PFSK-1 (cell line): Measurements from ENCODE around the gene CPA4.

Experiments used
- FOXP2 ChIP-seq: optimal IDR thresholded peaks from 2 replicates; pipeline ENCODE3; 2011; ENCODE audit warnings: borderline replicate concordance, control low read depth, inconsistent platforms; ENCODE audit not compliant: insufficient read depth; ENCODE audit errors: extremely low read length, extremely low read depth
- POLR2AphosphoS5 ChIP-seq: IDR thresholded peaks from 2 replicates; pipeline ENCODE4 v1.6.1; 2012; ENCODE audit warnings: low read depth, mild to moderate bottlenecking, control low read depth, low read length, moderate library complexity
- REST ChIP-seq, 2 experiments: IDR thresholded peaks; 2 replicates each; pipeline versions ENCODE4 v1.6.1 to v1.8.0; 2011 to 2012; ENCODE audit warnings: low read depth in 2 of 2, low read length in 2 of 2, control low read depth in 1 of 2, inconsistent platforms in 1 of 2, mild to moderate bottlenecking in 1 of 2, moderate library complexity in 1 of 2; ENCODE audit not compliant: insufficient read depth in 1 of 2
- SIN3A ChIP-seq: IDR thresholded peaks from 2 replicates; pipeline ENCODE4 v1.6.1; 2012; ENCODE audit warnings: mild to moderate bottlenecking, low read length, moderate library complexity, borderline replicate concordance; ENCODE audit not compliant: insufficient read depth
- TAF1 ChIP-seq: IDR thresholded peaks from 2 replicates; pipeline ENCODE4 v1.6.1; 2012; ENCODE audit warnings: low read length, control low read depth, borderline replicate concordance; ENCODE audit not compliant: insufficient read depth

CPA4 gene

GRCh38 chr7:130334274-130334673 is 41.3 kb downstream of the CPA4 start:
- TF ChIP-seq TAF1 (no peak), POLR2AphosphoS5 (no peak), SIN3A (no peak), REST (IDR thresholded peaks at IDR 0.05; ENCODE audit: insufficient read depth in 1 of 2, low read depth in 2 of 2, low read length in 2 of 2) (no peak), FOXP2 (no peak)

DNA sequence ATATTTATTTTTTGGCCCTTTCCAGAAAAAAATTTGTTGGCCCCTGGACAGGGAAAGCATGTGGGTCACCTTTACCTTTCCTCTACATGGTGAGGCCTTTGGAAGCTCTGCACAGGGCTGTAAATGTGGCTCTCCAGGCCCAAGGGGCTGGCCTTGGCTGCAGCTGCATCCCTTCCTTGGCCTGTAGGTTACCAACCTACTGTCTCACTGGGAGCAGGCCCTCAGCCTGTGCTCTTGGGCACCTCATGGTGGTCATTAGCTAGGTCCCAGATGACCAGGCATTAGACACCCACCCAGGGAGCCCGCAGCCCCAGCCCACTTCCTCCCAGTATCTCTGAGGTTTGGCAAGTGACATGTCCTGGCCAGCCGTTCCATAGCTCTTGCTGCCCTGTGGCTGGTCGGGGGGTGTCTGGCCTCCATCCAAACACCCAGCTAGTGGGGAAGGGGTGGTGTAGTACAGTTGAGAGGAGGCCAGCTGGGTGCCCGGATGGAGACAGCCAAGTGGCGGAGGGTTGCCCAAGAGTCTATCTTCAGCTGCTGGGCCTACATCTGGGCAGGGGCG is 44.5 kb downstream of the CPA4 start:
- TF ChIP-seq TAF1 (no peak), SIN3A (no peak), POLR2AphosphoS5 (no peak), REST (IDR thresholded peaks at IDR 0.05; ENCODE audit: insufficient read depth in 1 of 2, low read depth in 2 of 2, low read length in 2 of 2) (no peak), FOXP2 (no peak)

DNA sequence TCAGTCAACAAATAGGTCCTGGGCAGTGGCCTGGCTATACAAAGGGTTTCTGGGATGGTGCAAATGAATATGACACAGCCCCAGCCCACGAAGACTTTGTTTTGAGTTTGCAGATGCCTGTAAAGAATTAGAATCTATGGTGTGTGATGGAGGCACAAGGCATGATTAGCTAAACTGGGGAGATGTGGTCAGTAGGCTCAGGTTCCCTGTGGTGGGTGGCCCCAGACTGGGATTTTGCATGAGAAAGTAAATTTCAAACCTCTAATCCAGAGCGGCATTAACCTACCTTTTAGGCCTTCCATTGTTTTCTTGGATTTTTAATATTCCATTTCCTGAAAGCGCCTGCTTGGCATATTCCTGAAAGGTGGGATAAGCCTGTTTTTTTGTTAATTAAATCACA is 45.3 kb downstream of the CPA4 start:
- TF ChIP-seq FOXP2 = no peak
- TF ChIP-seq SIN3A = no peak
- TF ChIP-seq REST (IDR thresholded peaks at IDR 0.05; ENCODE audit: insufficient read depth in 1 of 2, low read depth in 2 of 2, low read length in 2 of 2) = no peak
- no peak for TF ChIP-seq POLR2AphosphoS5
- TF ChIP-seq TAF1 = no peak

DNA sequence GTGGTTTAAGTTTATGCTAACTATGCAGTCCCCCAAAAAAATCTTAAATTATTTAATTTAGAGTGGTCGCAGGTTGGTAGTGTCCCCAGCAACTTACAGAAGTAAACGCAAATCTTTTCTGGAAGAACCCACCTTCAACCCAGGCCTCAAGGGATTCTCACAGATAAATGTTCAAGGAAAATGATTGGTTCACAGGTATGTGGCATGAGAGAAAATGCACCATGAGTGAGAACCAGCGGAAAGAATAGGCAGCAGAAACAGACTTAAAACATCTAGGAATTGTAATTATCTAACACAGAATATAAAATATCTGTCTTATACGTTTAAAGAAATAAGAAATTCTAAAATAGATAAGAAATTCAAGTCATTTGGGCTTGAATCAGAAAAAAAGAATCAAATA is 48.9 kb downstream of the CPA4 start:
- TF ChIP-seq FOXP2 (no peak), TAF1 (no peak), POLR2AphosphoS5 (no peak), SIN3A (no peak), REST (IDR thresholded peaks at IDR 0.05; ENCODE audit: insufficient read depth in 1 of 2, low read depth in 2 of 2, low read length in 2 of 2) (no peak)
